GM19438 (cell line): Measurements from ENCODE around the gene TRAPPC12.

Experiments used
- ATAC-seq: cut with Tn5 transposase; IDR thresholded peaks from one replicate; pipeline ENCODE4 v1.9.1; 2021; ENCODE audit warnings: low read depth; ENCODE audit not compliant: unreplicated experiment

Gene TRAPPC12

GRCh38 chr2:3465844-3466481 is 86.5 kb downstream of the TRAPPC12 start:
- ATAC-seq: no peak

- no peak for ATAC-seq
These were observed 87.0 kb downstream of the TRAPPC12 start for GRCh38 chr2:3466482-3466863.

GRCh38 chr2:3466966-3467365 is 87.5 kb downstream of the TRAPPC12 start:
- no peak for ATAC-seq

GRCh38 chr2:3467654-3468053 is 88.2 kb downstream of the TRAPPC12 start:
- ATAC-seq: no peak

GRCh38 chr2:3468296-3468988 is 88.9 kb downstream of the TRAPPC12 start:
- no peak for ATAC-seq

GRCh38 chr2:3469486-3469885 is 90.0 kb downstream of the TRAPPC12 start:
- no peak for ATAC-seq

- no peak for ATAC-seq
These were observed 90.7 kb downstream of the TRAPPC12 start for GRCh38 chr2:3470166-3470651.

GRCh38 chr2:3470856-3471737 is 91.6 kb downstream of the TRAPPC12 start:
- ATAC-seq: no peak

- no peak for ATAC-seq
These were observed 92.8 kb downstream of the TRAPPC12 start for GRCh38 chr2:3472296-3472695.

- no peak for ATAC-seq
These were observed 93.5 kb downstream of the TRAPPC12 start for GRCh38 chr2:3472966-3473365.

- no peak for ATAC-seq
These were observed 96.3 kb downstream of the TRAPPC12 start for GRCh38 chr2:3475771-3476170.

GRCh38 chr2:3476321-3476984 is 97.0 kb downstream of the TRAPPC12 start:
- no peak for ATAC-seq

GRCh38 chr2:3476985-3477327 is 97.5 kb downstream of the TRAPPC12 start:
- ATAC-seq: no peak

- ATAC-seq: no peak
These were observed 99.4 kb downstream of the TRAPPC12 start for GRCh38 chr2:3478846-3479385.

GRCh38 chr2:3479430-3480320 is 100.2 kb downstream of the TRAPPC12 start:
- no peak for ATAC-seq

GRCh38 chr2:3480352-3481010 is 101.0 kb downstream of the TRAPPC12 start:
- no peak for ATAC-seq

- no peak for ATAC-seq
These were observed 101.5 kb downstream of the TRAPPC12 start for GRCh38 chr2:3481011-3481400.

- ATAC-seq: no peak
These were observed 102.4 kb downstream of the TRAPPC12 start for GRCh38 chr2:3481736-3482362.
